Smooth muscle cell (in vitro differentiated cells): ENCODE measurements around the gene MICA. TPM values are rescaled to one million over a fixed set of nuclear protein-coding genes. Genes with fewer than 3 reads are reported as not detected.
"Not testable (repeated sequence)": the region's sequence is repeated elsewhere in the genome, so short reads cannot be mapped to it uniquely, and the experiment has no call there.

ENCODE experiments used
- DNase-seq: peaks from one replicate; lab custom pipeline; 2025; ENCODE audit not compliant: unreplicated experiment; lab: John Stamatoyannopoulos, UW
- H2AFZ ChIP-seq: fragments of 200-600 bp; sonication (generic); 2 replicates; pipeline ENCODE4 v1.6.0; 2016; ENCODE audit warnings: antibody characterized with exemption, low read depth, mild to moderate bottlenecking
- H3F3A ChIP-seq: fragments of 200-600 bp; sonication (generic); 2 replicates; pipeline ENCODE4 v1.6.0; 2017; ENCODE audit warnings: antibody characterized with exemption, low read depth
- H3K27ac ChIP-seq: fragments of 200-600 bp; sonication (generic); 2 replicates; pipeline ENCODE4 v1.5.1; 2016; ENCODE audit warnings: low read depth, mild to moderate bottlenecking
- H3K27me3 ChIP-seq: fragments of 200-600 bp; sonication (generic); 2 replicates; pipeline ENCODE4 v1.6.1; 2016; ENCODE audit warnings: low read depth, mild to moderate bottlenecking
- H3K36me3 ChIP-seq: fragments of 200-600 bp; sonication (generic); 2 replicates; pipeline ENCODE4 v1.5.1; 2016; ENCODE audit warnings: low read depth
- H3K4me1 ChIP-seq: fragments of 200-600 bp; sonication (generic); 2 replicates; pipeline ENCODE4 v1.5.1; 2016; ENCODE audit warnings: low read depth
- H3K4me2 ChIP-seq: fragments of 200-600 bp; sonication (generic); 2 replicates; pipeline ENCODE4 v1.6.0; 2016; ENCODE audit warnings: mild to moderate bottlenecking
- H3K4me3 ChIP-seq: fragments of 200-600 bp; sonication (generic); 2 replicates; pipeline ENCODE4 v1.5.1; 2016; ENCODE audit warnings: mild to moderate bottlenecking
- H3K79me2 ChIP-seq: fragments of 200-600 bp; sonication (generic); 2 replicates; pipeline ENCODE4 v1.6.0; 2016; ENCODE audit warnings: low read depth, mild to moderate bottlenecking
- H3K9ac ChIP-seq: fragments of 200-600 bp; sonication (generic); 2 replicates; pipeline ENCODE4 v1.6.0; 2016; ENCODE audit warnings: low read depth
- H3K9me3 ChIP-seq: fragments of 200-600 bp; sonication (generic); replicated peaks from 2 replicates; pipeline ENCODE4 v1.5.1; 2016; ENCODE audit warnings: low read depth
- H4K20me1 ChIP-seq: fragments of 200-600 bp; sonication (generic); 2 replicates; pipeline ENCODE4 v1.6.0; 2016; ENCODE audit warnings: low read depth
- CTCF ChIP-seq: fragments of 200-600 bp; sonication (generic); IDR thresholded peaks from 2 replicates; pipeline ENCODE4 v1.5.1; 2017; ENCODE audit warnings: borderline replicate concordance, mild to moderate bottlenecking, antibody characterized with exemption; ENCODE audit not compliant: insufficient read depth, poor library complexity, severe bottlenecking
- WGBS: methylation state at CpG from one replicate; pipeline ENCODE4 v1.1.7; 2016; ENCODE audit warnings: low lambda C conversion rate; 5-methylcytosine and 5-hydroxymethylcytosine counted together
- polyA plus RNA-seq: library from polyadenylated mRNA; unstranded; fragments of >200 nt; fragmentation: Nextera tagmentation; extraction: Ambion mirVana; gene quantifications from 2 replicates; pipeline ENCODE4 v1.2.1, GENCODE V29; 2016
- total RNA-seq: library from RNA; depleted of rRNA; stranded (reverse); fragments of >200 nt; gene quantifications from 2 replicates; pipeline ENCODE4 v1.2.3, GENCODE V29; 2014

Gene MICA
- total and polyA plus RNA-seq, 2 experiments from 2014 or later, result 54.2 to 60.8 TPM

- no peaks in the 10 kb centered on the region for H3K9me3 ChIP-seq
- no peak overlapping the region for H3K4me2 ChIP-seq
- no peak overlapping the region for H3K9ac ChIP-seq
- H3K36me3 ChIP-seq, result no peaks in the 10 kb centered on the region
- no peak overlapping the region for H3K4me3 ChIP-seq
- H3K27me3 ChIP-seq, result peaks cover 16% of the 10 kb centered on the region
- no peaks in the 10 kb centered on the region for H3F3A ChIP-seq
- DNase-seq, result no peak
- H3K79me2 ChIP-seq, result no peaks in the 10 kb centered on the region
- H4K20me1 ChIP-seq, result no peaks in the 10 kb centered on the region
- H3K4me1 ChIP-seq, result no peaks in the 10 kb centered on the region
- H3K27ac ChIP-seq, result no peak overlapping the region
- no peak for TF ChIP-seq CTCF
- no peak overlapping the region for H2AFZ ChIP-seq
Measured at GRCh38 chr6:31452859-31453258, 49.5 kb downstream of the MICA start.

- H3K27ac ChIP-seq, result no peak overlapping the region
- H3K79me2 ChIP-seq, result no peaks in the 10 kb centered on the region
- no peaks in the 10 kb centered on the region for H3K36me3 ChIP-seq
- peaks cover 16% of the 10 kb centered on the region for H3K27me3 ChIP-seq
- no peaks in the 10 kb centered on the region for H3K4me1 ChIP-seq
- H3K9ac ChIP-seq, result no peak overlapping the region
- DNase-seq, result no peak
- no peaks in the 10 kb centered on the region for H4K20me1 ChIP-seq
- 90% methylated on average over 2 of the region's 2 CpGs for WGBS
- no peaks in the 10 kb centered on the region for H3F3A ChIP-seq
- no peak overlapping the region for H2AFZ ChIP-seq
- H3K4me2 ChIP-seq, result no peak overlapping the region
- no peak overlapping the region for H3K4me3 ChIP-seq
- no peaks in the 10 kb centered on the region for H3K9me3 ChIP-seq
- TF ChIP-seq CTCF, result no peak
Measured at GRCh38 chr6:31453259-31453658, 49.9 kb downstream of the MICA start.

- not testable (repeated sequence) for H3K9ac ChIP-seq, H3K4me3 ChIP-seq, H3K27ac ChIP-seq, H3K79me2 ChIP-seq, H3K36me3 ChIP-seq, H2AFZ ChIP-seq, H4K20me1 ChIP-seq, H3K27me3 ChIP-seq, H3F3A ChIP-seq, H3K9me3 ChIP-seq, DNase-seq, H3K4me2 ChIP-seq, H3K4me1 ChIP-seq
- 90% methylated on average over 5 of the region's 5 CpGs for WGBS
Measured at GRCh38 chr6:31459864-31460263, 56.5 kb downstream of the MICA start.

GRCh38 chr6:31460361-31461025 is 57.1 kb downstream of the MICA start:
- no peaks in the 10 kb centered on the region for H4K20me1 ChIP-seq
- no peaks in the 10 kb centered on the region for H3K9me3 ChIP-seq
- no peaks in the 10 kb centered on the region for H3K79me2 ChIP-seq
- H3F3A ChIP-seq, result no peaks in the 10 kb centered on the region
- H3K27ac ChIP-seq, result no peak overlapping the region
- no peak overlapping the region for H3K4me2 ChIP-seq
- H3K4me3 ChIP-seq, result no peak overlapping the region
- no peak overlapping the region for H2AFZ ChIP-seq
- no peaks in the 10 kb centered on the region for H3K36me3 ChIP-seq
- WGBS, result 94% methylated on average over 5 of the region's 5 CpGs
- H3K9ac ChIP-seq, result no peak overlapping the region
- TF ChIP-seq CTCF, result no peak
- DNase-seq, result no peak
- no peaks in the 10 kb centered on the region for H3K4me1 ChIP-seq
- peaks cover 9% of the 10 kb centered on the region for H3K27me3 ChIP-seq
